GM21717 (cell line): Measurements from ENCODE around the gene CHIT1.

Experiments
- ATAC-seq: cut with Tn5 transposase; IDR thresholded peaks from one replicate; pipeline ENCODE4 v1.9.1; 2021; ENCODE audit warnings: mild to moderate bottlenecking, moderate library complexity; ENCODE audit not compliant: unreplicated experiment

CHIT1 gene

DNA sequence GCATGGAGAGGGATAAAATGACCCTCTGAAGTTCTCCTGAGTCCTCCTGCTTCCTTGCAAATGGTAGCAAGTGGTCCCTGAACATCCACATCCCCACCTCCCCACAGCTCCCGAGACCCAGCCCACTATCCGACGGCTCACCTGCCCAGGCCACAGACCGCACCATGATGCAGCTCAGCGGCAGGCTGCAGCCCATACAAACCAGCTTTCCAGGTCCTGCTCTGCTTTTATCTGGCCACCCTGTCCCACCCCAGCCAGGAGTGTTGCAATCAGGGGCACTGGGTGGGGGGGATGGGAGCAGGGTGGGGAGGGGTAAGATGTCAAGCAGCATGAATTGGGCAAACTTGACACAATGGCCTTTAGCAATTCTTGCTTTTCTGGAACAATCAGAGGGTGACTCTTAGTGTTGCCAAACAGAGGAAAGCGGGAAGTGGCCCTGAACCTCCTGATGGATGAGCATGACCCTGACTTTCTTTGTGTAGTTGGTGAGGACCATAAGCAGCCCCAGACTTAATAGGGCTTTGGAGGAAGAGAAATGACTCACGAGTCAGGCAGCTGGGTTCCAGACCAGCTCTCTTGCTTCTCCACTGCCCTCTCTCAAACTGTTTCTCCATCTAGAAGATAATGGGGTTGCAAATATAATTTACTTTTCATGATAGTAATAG, at the start of gene CHIT1:
Gene CHIT1, minus strand, starts transcription at position 203 of the 665 bp plus-strand sequence. Its CDS starts 37 bp downstream, at position 166.
- no peak for ATAC-seq

DNA sequence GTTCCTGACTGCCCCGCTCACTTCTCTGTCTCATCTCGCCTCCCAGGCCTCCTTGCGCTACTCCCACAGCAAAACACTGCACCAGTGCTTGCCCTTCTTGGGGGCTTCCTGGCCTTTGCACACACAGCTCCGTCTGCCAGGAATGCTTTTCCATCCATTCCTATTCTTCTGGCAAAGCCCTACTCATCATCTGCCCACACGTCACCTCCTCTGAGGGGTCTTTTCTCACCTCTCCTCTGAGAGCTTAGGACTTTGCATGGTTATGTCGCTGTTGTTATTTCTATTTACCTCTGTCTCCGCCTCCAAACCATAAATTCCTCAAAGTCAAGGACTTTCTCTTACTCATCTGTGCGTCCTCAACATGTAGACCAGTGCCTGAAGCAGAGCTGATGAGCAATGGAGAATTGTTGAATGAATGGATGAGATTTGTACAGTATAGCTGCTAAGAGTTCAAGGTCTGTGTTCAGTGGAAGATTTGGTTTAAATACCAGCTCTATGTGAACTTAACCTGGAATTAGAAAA, 49.5 kb upstream of the CHIT1 start:
- no peak for ATAC-seq

DNA sequence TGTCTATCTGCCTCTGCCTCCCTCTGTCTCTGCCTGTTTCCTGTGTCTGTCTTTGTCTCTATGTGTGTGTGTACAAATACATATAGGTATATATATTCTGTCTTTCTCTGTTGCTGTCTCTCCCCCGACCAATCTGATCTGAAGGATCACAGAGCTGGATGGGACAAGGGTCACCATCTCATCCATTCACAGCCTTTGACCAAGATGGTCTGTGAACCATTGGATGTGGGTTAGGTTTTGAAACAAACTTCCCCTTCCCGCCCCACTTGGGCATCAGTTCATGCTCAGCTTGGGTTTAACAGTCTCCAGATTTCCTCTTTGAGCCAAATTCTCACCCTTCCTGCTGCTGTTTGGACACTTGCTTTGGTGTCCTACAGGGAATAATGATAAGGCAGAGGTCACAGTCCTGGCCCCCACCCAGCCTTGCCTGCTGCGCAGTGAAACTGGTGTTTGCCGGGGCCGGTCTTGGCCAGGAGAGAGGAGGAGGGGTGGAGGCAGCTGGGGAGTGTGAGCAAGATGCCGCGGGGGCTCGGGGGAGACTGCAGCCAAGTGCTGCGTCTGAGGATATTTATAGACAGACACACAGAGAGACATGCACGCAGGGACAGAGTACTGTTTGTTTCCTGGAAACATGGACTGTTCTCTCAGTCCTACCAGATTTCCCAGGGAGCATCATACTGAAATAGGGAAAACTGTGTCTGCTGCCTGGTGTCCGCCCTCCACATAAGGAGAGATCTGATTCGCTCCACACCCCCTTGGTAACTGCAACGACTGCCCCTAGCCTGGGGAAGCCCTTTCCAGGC, 48.8 kb upstream of the CHIT1 start:
- ATAC-seq, result no peak

DNA sequence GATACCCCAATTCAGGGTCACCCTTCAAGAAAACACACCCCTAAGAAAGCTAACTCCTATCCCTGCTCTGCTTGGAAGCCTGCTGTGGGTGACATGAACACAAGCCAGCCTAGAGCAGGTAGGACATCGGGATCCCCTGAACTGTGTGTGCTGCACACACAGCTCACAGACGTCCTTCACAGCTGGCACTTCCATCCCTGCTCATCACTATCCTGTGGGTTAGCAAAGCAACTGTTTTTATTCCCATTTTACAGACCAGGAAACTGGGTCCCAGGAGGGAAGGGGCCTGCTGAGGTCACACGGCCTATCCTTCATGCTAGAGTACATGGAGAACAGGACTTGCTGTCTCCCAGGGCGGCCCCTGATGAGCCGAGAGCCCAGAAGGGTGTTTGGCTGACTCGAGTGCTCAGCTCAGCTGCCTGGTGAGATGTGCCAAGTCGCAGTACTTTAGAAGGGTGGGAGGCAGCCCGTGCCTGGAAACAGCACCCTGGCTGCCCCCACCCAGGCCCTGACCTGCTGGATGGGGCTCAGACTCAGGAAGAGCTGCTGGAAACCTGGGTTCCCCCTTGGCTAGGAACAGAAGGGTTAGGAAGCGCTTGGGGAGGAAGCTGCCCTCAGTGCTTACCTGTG, 47.6 kb upstream of the CHIT1 start:
- no peak for ATAC-seq

DNA sequence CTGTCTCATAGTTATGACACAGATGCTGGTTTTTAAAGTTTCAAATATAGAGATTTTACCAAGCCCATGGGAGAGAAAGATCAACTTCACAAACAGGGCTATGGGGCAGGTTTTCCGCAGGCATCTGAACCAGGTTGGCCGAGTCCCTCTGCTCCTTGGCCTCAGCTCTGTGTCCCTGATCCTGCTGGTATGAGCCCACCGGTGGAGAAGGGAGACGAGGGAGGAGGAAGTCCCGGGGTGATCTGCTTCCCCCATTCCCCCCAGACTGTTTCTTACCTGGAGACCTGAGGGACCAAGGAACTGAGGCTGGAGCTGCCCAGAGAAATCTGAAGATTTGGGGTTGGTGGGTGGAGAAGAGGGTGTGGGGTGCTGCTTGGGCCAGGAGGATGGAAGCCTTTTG, 46.9 kb upstream of the CHIT1 start:
- ATAC-seq, result no peak

DNA sequence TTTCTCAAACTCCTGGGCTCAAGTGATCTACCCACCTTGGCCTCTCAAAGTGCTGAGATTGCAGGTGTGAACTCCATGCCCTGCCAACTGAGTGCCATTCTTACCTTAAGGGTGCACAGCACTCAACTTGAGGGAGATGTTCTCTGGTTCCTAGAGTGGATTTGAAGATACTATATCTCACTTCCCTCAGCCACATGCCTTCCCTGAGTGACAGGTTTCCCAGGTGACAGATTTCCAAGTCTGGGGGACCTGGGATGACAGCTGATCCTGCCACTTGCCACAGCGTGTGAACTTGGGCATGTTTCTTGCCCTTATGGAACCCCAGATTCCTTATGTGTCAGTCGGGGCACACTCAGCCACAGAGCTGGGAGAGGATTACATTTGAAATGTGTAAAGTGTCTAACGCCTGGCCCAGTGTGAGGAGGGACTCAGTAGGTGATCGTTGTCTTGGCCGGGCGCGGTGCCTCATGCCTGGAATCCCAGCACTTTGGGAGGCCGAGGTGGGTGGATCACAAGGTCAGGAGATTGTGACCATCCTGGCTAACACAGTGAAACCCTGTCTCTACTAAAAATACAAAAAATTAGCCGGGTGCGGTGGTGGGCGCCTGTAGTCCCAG, 46.3 kb upstream of the CHIT1 start:
- no peak for ATAC-seq

DNA sequence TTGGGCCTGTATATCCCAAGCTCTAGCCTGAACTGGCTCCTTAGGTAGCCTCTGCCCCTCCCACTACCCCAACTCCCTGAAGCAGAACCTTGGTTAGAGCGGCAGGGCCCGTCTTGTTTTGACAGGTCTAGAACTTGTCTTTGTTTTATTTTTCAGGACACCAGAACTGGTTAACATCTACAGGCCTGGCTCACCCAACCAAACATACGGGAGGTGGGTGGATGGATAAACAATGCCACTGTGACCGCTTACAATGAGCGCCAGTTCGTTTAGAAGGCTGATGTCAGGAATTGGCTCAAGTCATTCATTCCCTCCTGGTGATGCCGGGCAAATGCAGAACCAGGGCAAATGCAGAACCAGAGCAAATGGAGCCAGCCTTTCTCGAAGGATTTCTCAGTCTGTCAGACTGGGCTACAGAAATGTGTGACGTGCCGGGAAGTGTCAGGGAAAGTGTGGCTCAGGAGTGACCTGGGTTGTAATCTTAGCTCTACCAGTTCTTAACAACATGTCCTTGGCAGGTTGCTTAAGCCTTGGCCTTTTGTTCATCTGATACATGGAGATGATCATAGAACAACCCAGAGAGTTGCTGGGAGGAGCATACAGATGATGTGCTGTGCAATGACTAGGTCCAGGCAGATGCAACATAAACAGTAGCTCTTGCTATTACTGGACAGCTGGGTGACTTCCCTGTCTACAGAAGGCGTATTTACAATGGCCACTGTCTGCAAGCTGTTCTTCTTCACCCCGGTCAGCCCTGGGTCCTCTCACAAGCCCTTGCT, 45.3 kb upstream of the CHIT1 start:
- ATAC-seq, result no peak

DNA sequence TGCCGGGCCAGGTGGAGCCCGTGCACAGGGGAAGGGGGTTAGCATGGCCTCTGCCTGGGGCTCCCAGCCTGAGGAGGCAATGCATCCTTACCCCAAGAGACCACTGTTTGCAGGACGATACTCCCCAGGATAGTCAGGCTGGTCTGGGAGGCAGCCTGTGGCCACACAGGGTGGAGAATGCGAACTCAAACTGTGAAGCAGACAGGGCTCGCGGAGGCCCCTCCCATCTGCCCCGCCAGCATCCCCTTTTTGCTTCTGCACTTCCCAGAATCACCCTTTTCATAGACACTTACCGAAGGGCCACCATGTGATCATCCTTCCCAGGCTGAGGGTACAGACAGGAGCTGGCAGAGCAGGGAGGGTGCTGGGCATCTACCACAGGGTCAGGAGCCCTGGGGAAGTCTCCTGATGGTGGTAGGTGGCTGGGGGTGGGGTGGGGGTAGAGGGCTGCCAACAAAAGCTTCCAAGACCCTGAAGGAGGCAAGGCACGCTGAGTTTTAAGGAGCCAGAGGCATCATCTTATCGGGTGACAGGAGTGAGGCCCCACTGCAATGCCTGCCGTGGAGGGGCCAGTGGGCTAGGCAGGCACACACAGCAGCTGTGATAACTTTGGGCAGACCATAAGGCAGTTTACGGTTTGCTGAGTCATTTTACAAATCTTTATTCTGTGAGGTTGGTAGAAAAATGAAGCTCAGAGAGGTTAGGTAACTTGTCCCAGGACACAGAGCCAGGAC, 44.6 kb upstream of the CHIT1 start:
- no peak for ATAC-seq

DNA sequence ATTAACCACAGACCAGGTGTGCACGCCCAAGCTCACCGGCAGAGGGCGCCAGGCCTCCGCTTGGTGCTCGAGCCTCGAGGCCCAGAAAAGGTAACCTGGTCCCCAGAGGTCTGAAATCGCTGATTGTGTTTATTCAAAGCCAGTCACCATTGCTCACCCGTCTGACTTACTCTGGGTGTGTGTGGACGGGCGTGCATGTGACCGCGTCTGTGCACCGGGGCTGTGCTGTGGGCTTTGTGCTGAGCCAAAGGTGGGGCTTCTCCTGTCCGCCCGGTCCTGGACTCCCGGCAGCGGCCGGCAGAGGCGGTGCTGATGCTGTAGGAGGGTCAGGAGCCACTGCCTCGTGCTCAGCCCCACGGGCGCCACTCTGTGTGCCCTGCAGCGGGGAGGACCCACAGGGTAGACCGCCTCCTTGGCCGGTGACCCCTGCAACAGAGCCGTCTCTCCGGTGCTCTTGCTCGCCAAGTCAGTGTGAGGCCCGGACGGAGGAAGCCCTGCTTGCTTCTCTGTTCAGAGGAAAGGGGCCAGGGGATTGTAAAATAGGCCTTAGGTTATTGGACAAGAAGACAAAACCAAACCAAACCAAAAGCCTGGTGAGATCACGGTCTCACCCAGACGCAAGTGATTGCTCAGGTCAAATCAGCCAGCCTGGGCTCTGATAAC, 43.9 kb upstream of the CHIT1 start:
- ATAC-seq, result peak; percentile 45

DNA sequence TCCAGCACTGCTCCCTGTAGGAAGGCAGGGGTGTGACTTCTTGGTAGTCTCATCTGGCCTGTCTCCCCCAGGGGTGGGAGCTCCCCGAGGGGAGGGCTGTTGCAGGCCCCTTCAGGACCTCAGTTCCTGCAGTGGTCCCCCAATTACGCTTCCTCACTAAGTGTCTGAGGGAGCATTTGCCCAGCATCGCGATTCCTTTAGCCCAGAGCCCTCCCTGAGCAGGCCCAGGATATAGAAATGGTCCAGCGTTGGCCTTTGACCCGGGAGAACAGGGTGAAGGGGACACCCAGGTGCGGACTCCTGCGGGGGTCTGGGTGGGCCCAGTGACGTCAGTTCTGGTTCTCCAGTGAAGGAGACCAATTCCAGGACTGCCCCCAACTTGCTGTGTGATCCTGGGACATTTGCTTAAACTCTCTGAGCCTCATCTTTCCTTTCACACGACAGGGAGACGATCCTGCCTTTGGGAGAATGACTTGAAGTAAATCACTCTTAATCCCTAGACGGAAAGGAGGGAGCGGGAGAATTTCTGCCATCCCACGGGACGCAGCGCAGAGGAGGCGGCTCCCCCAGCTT, 43.2 kb upstream of the CHIT1 start:
- no peak for ATAC-seq

DNA sequence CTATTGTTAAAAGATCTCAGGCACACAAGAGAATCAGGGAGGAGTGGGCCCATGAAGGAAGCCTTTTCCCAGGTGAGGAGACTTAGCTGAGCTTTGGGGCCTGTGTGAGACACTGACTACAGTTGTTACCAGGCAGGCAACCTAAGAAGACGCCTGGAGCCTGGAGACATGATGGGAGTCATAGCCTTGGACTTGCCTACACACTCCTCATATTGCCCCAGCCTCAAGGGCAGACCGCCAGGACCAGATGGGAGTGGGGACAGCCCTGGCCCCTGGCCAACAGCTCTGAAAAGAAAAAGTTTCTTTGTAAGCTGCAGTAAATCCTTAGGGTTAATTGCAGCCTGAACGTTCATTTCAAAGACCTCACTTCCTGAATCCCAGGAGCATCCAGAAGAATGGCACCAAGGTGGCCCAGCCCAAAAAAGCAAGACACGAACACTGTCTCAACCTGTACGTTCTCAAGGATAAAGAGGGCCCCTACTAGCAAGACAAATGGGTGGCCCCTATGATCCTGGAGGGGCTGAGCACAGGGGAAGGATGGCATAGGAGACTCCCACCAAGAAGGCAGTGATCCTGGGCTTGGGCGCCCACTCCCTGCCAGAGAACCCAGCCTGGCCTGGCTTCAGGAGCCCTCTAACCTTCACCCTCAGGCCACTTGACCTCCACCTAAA, 42.6 kb upstream of the CHIT1 start:
- ATAC-seq, result no peak

DNA sequence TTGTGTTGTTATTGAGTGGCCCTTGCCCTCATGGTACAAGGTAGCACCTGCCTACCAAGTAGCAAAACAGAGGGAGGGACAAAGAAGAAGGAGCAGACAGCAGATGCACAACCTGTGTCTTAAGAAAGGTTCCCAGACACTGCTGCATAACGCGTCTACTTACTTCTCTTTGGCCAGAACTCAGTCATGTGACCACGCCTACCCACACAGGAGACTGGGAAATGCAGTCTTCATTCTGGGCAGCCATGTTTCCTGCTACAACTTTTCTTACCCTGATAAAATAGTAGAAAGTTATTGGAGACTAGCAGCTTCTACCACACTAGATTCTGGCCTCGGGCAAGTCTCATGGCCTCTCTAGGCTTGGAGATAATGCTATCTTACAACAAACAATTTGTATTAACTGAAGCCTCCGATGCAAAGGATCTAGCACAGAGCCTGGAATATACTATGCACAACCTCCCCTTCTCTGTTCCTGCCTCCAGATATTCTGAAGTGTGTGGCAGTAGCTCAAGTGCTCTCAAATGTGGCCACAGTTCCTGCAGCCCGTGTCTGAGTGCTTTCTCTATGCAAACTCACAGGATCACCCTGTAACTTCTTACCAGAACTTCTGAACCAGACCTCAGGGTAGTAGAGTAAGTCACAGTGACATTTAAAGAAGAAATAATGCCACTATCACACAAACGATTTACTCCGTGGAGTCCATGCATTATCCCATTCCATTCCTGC, 41.7 kb upstream of the CHIT1 start:
- ATAC-seq, result no peak

DNA sequence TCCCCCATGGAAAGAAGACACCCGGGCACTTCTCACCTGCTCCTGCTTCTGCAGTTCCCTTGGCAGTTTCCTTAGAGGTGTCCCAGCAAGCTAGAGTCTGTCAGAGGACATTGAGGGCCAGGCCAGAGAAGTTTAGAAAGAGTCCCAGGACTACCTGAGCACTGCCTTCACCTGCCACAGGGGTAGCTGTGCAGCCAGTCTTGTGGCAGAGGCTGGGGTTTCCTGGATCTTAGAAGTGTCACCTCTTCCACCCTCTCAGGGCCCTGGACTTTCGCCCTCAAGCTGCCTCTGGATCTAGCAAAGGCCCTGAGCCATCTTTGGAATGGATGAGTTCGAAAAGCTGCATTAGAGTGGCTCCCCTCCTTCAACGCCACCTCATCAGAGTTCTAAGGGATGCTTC, 41.0 kb upstream of the CHIT1 start:
- no peak for ATAC-seq

DNA sequence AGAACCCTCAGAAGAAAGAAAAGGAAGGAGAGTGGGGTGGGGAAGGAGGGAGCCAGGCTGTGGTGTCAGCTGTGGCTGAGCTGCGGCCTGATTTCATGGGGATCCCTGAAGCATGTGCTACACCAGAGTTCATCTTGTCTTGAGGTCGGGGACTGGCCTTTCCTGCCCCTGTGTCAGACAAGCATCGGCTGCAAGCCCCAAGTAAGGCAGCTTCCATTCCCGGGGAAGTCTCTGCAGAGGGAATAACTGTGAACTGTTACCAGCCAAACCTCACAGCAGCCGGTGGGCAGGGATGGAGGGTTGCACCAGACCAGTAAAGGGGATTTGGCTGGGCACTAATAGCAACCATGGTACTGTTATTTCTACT, 40.2 kb upstream of the CHIT1 start:
- no peak for ATAC-seq

DNA sequence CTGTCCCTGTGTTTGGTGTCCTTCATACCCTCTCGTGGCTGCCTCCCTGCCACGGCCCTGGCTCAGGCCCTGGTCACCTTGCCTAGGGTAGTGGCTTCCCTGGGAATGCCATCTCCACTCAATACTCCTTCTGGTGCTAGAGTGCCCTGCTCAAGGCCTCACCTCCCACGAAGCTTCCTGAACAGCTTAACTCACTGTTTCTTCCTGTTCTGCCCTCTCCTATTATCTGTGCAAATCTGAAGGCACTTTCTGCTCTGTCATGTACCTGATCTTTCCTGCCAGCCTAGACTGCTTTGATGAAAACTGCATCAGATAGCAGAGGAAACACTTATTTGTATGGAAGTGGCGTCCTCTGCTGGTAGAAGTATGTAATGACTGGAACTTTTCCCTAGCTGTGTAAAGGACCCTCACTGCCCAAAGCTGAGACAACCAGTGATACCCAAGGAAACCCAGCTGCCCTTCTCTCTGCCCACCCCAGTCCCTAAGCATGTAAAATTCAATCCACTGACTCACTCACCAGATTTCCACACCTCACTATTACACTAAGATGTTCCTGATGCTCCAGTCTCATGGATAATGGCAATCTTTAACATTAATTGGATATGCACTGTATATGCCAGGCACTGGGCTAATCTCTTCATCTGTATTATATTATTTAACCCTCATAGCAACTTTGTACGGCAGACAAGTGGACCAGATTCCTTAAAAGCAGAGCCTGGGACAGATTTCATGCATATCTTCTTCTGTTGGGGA, 39.6 kb upstream of the CHIT1 start:
- no peak for ATAC-seq

DNA sequence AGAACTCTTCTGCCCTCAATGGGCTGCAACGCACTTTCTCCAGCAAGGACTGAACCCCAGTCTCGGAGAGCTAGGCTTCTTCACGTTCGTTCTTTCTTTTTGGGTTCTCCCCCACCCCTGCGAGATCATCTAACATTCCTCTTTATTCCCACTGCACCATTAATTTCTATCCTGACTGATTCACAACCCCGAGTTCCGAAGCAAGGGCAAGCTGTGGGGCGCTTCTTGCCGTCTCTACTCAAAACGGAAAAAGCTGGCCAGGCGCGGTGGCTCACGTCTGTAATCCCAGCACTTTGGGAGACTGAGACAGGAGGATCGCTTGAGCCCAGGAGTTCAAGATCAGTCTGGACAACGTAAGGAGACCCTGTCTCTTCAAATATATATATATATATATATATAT, 38.4 kb upstream of the CHIT1 start:
- ATAC-seq, result no peak

DNA sequence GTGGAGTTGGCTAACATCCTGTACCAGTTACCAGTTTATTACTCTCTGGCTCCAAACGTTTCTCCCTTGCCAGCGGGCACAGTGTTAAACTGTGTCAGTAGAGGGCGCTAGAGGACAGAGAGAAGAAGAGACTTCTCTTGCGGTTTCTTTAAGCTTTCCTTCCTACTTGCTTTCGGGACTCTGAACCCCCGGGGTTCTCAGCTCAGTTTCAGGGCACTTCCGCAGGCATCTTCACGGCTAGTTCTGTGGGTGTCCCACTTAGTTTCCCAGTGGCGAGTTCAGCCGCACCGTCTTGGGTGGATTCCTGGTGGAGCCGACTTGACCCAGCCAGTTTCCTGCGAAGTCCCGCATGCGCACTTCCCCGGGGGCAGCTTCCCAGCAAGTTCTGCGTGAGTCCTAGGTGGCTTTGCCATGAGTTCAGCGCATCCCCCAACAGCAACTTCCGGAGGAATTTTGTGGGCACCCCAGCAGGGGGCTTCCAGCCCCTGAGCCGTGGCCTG, 37.9 kb upstream of the CHIT1 start:
- ATAC-seq, result no peak
